ENCODE measurements around the gene MAK.

DNA sequence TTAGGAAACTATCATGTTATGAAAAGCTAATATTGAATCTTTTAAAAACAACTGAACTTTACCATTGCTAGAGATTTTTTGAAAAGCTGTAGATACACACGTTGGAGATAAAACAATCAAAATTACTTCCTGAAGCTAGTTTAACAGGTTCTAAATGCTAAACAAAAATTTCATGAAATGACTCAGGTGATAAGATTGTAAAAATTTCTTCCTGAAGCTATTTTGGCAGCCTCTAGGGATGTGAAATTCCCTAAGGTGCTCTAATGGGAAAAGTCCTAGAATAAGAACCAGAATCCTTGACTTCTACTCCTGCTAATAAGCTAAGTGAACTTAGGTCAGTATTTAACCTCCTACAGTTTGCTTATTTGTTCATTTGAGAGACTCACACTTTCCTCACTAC, 35.0 kb upstream of the MAK start:
- no peak for TF ChIP-seq EZH2 (IDR thresholded peaks at IDR 0.05)
- TF ChIP-seq POLR2AphosphoS5 (IDR thresholded peaks at IDR 0.05; ENCODE audit: borderline replicate concordance, low read depth, low read length), result no peak
- TF ChIP-seq FOXP2 (optimal IDR thresholded peaks at IDR 0.05; ENCODE audit: control extremely low read depth, extremely low read length, insufficient read depth), result no peak
